Measurements from ENCODE around the gene PGM3.
A peak's percentile ranks its signal among the peaks of the same experiment; 100 is the strongest.

Gene PGM3, protein sequence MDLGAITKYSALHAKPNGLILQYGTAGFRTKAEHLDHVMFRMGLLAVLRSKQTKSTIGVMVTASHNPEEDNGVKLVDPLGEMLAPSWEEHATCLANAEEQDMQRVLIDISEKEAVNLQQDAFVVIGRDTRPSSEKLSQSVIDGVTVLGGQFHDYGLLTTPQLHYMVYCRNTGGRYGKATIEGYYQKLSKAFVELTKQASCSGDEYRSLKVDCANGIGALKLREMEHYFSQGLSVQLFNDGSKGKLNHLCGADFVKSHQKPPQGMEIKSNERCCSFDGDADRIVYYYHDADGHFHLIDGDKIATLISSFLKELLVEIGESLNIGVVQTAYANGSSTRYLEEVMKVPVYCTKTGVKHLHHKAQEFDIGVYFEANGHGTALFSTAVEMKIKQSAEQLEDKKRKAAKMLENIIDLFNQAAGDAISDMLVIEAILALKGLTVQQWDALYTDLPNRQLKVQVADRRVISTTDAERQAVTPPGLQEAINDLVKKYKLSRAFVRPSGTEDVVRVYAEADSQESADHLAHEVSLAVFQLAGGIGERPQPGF

DNA sequence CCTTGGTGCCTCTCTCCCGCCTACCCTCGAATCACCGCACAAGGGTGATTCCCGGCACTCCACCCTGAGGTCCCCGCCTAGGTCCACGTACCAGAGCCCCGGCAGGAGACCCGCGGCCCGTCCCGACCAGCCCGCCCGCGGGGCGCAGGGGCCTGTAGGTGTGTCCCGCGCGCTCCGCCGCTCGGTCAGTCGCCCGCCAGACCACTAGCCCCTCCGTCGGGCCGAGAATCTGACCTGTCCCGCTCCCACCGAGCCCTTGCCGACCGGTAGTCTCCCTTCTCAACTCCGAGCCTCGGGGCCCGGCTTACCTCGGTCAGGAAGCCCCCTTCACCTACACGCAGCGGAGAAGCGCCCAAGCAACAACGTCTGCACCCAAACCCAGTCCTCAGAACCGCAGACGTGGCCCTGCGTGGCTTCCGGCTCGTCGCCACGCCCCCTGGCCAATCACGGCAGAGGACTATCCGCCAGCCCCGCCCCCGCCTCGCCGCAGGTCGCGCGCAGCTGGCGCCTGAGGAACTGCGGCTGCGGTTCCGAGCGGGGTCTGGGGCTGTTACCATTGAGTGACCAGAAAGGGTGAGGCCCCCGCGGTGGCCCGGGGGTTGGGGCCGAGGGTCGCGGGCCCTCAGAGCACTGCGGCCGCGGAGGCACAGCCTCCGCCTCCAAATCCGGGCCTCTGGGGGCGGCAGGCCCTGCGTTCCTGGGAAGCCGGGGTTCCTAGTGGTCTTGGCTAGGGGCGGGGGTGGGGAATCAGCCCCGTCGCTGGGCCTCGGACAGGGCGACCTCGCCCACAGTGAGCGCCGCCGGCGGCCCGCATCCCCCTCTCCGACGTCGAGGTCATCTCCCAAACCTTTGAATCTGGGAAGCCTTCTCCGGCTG is at the start of gene PGM3, which contains the start of gene RWDD2A:
PGM3 (minus strand) TSS at position 395 of the 876 bp plus-strand sequence. CDS start 2,253 bp downstream, outside the sequence.
RWDD2A (plus strand) TSS at position 487 of the 876 bp plus-strand sequence. CDS start 1,095 bp downstream, outside the sequence.
- intact Hi-C loops (cut with DNase I): loop anchor here (5.0 kb wide), 1 partner anchor 126 kb away; the partner anchor contains the start of genes DOP1A and UBE3D

DNA sequence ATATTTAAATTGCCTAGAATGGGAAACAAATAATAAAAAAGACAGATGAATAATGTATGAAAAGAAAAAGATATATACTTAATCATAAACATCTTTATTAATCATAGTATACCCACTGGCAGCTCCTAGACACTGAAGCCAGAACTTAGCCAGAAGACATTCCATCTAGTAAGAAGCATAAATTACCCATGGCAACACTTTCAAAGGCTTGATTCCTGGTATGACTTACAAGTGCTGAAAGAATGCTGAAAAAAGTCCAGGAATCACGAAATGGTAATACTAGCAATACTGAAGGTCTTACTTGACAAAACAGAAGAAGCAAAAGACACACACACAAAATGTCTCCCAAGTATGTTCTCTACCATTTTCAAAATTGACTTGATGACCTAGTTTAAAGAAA is 38.1 kb upstream of the PGM3 start:
- intact Hi-C loops (cut with DNase I): no loop called here

More for the DNA sequence above, at the start of gene PGM3, which contains the start of gene RWDD2A:
- peak; percentile 82 to 97 (median 93) for DNase-seq

GRCh38 chr6:83226517-83226916 is 33.5 kb upstream of the PGM3 start:
- intact Hi-C loops (cut with DNase I): no loop called here

More for the DNA sequence above, 38.1 kb upstream of the PGM3 start:
- no peak for DNase-seq

DNA sequence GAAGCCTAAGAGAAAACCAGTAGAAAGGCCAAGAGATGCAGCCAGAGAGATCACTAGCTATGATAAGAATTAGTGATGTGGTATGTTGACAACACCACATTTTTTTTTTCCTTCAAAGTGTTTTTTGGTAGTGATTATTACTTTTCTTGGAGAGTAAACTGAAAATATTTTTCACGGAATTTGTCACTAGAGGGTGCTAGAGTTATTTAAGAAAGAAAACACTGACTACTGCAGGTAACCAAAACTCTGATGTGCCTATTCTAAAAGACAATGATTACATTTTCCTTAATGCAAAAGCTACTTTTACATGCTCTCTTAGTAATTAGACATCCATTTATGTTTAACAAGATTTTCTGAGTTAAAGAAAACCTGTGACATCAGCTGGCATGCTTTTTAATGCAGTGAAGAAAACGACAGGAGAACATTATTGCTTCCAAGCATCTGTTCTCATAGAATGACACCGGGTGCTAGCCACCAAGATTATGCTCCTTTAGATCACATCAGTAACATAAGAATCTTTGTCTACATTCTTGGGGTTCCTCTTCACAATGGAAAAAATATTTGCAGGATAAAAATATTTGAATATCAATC is 28.9 kb upstream of the PGM3 start:
- DNase-seq: no peak
- intact Hi-C loops (cut with DNase I): loop anchor here (2.0 kb wide), 1 partner anchor 293 kb away; no protein-coding TSS in a partner anchor

More at GRCh38 chr6:83226517-83226916, 33.5 kb upstream of the PGM3 start:
- no peak for DNase-seq

- DNase-seq: no peak
- intact Hi-C loops (cut with DNase I): no loop called here
These were observed 28.2 kb upstream of the PGM3 start for GRCh38 chr6:83221276-83221675.

DNA sequence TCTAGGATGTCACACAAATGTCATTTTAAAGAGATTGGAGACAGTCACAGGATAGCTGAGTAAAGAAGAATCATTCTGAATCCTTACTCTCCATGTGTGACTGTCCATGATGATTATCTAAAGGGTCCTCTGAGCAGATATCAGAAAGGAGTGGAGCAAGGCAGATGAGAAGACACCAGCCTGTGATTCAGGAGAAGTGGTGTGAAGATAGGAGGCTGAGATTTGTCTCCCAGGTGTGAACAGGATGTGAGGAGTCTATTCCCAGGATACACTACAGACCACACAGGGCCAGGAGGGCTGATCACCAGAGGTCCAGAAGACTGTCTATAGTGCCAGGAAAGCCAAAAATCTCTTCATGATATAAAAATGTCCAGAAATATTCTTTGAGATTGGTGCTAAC is 27.1 kb upstream of the PGM3 start:
- intact Hi-C loops (cut with DNase I): no loop called here
- no peak for DNase-seq

DNA sequence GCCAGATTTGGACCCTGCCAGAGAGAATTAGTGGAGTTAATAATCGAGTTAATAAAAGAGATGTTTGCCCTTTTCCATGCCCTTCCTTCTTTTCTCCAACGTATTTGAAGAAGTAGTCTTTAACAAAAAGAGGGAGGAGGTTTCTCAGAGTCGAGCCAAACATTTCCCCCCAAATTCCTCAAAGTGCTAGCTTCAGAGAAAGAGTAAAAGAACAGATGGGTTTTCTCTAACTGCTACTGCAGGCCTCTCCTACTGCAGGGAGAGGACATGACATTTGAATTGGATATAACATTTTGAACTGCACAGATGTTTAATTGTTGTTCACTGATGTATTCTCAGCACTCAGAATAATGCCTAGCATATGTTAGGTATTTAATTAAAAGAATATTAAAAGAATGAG is 25.6 kb upstream of the PGM3 start:
- no peak for DNase-seq
- intact Hi-C loops (cut with DNase I): loop anchor here (5.0 kb wide), 1 partner anchor 151 kb away; the partner anchor contains the start of genes DOP1A and UBE3D

GRCh38 chr6:83216806-83217205 is 23.7 kb upstream of the PGM3 start:
- DNase-seq: peak in 3 of 42 donors; percentile 21 to 43 (median 34)
- intact Hi-C loops (cut with DNase I): loop anchor here (5.0 kb wide), 1 partner anchor 150 kb away; the partner anchor contains the start of genes DOP1A and UBE3D

GRCh38 chr6:83215131-83216047 is 22.3 kb upstream of the PGM3 start:
- intact Hi-C loops (cut with DNase I): loop anchor here (5.0 kb wide), 1 partner anchor 148 kb away; the partner anchor contains the start of genes DOP1A and UBE3D

DNA sequence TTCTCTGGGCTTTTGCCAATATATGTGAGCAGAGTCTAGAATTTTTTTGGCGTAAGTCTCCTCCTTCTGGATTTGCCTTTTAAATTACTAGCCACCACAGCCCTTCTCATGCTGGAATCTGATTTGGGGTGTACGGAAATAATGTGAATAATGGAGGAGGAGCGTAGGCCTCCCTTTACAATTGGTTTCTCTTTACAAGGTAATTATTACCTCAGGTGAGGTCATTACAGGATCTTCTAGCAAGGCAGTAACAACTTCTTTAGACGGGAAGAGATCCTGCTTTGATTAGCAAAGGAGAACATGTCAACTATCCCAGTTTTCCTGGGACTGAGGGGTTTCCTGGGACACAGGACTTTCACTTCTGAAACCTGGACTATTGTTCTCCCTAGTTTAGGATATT is 9.0 kb upstream of the PGM3 start:
- DNase-seq: no peak
- intact Hi-C loops (cut with DNase I): no loop called here

More at GRCh38 chr6:83215131-83216047, 22.3 kb upstream of the PGM3 start:
- peak; percentile 7 to 90 (median 72) for DNase-seq

- intact Hi-C loops (cut with DNase I): no loop called here
These were observed 6.8 kb upstream of the PGM3 start for GRCh38 chr6:83199863-83200225.

GRCh38 chr6:83199173-83199862 is 6.3 kb upstream of the PGM3 start:
- intact Hi-C loops (cut with DNase I): no loop called here
- no peak for DNase-seq

More at GRCh38 chr6:83199863-83200225, 6.8 kb upstream of the PGM3 start:
- no peak for DNase-seq

- intact Hi-C loops (cut with DNase I): no loop called here
- DNase-seq: no peak
These were observed 5.6 kb upstream of the PGM3 start for GRCh38 chr6:83198486-83199172.

DNA sequence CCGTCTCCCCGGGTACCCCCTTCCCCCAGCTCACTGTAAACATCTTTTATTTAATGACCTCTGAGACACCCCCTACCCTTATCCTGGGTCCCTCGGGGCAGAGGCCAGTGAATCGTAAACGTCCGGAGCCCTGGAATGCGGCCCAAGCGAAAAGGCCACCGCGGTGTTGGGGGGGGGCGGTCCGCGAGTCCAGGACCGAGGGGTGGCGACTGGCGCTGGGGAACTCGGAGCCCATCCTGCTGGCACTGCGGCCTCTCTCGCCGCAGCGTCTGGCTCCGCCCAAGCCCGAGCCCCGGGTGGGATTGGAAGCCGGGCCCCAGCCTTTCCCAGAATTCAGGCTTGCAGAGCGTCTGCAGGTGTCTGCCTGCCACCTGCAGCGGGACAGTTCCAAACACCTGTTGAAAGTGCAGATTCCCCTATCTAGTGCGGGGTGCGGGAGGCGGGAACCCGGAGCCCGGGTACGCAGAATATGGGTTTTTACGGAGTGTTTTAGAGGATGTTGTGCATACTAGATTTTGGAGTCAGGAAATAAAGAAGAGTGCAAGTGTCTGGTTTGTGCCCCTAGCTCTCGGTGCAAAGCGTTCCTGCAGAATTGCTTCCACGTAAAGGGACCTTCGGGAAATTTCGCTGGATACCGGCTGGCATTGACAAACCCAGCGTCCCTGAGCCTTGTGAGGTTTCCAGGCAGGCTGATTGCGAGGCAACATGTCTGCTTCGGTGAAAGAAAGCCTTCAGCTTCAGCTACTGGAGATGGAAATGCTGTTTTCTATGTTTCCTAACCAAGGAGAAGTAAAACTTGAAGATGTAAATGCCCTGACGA is 892 bp upstream of the PGM3 start:
- intact Hi-C loops (cut with DNase I): loop anchor here (5.0 kb wide), 1 partner anchor 127 kb away; the partner anchor contains the start of genes DOP1A and UBE3D
- peak; percentile 11 to 77 (median 57) for DNase-seq

GRCh38 chr6:83192456-83192855 is 609 bp downstream of the PGM3 start:
- intact Hi-C loops (cut with DNase I): loop anchor here (5.0 kb wide), 1 partner anchor 125 kb away; the partner anchor contains the start of genes DOP1A and UBE3D
- no peak for DNase-seq
